Activated CD4-positive, CD25-positive, alpha-beta regulatory T cell treated with anti-CD3 and anti-CD28 coated beads, Interleukin-2, amount 50 U/mL, for 16 hours (primary cell): Measurements from ENCODE around the gene RAP1GDS1.
"Not testable (repeated sequence)": the region's sequence is repeated elsewhere in the genome, so short reads cannot be mapped to it uniquely, and the experiment has no call there.

Source experiments
- DNase-seq: peaks from one replicate; pipeline ENCODE4 v3.0.0-alpha.2; 2020; ENCODE audit warnings: low read depth, low spot score

The RAP1GDS1 gene

GRCh38 chr4:98352396-98352795 lies 91.2 kb downstream of the RAP1GDS1 start:
- no peak for DNase-seq

GRCh38 chr4:98352940-98353339 lies 91.8 kb downstream of the RAP1GDS1 start:
- no peak for DNase-seq

GRCh38 chr4:98358630-98359248 lies 97.6 kb downstream of the RAP1GDS1 start:
- no peak for DNase-seq

- no peak for DNase-seq
These were observed 98.5 kb downstream of the RAP1GDS1 start for GRCh38 chr4:98359646-98360045.

- no peak for DNase-seq
These were observed 102.2 kb downstream of the RAP1GDS1 start for GRCh38 chr4:98363431-98363830.

GRCh38 chr4:98366275-98366674 lies 105.1 kb downstream of the RAP1GDS1 start:
- not testable (repeated sequence) for DNase-seq

- not testable (repeated sequence) for DNase-seq
These were observed 106.8 kb downstream of the RAP1GDS1 start for GRCh38 chr4:98368000-98368399.

GRCh38 chr4:98369322-98369721 lies 108.1 kb downstream of the RAP1GDS1 start:
- DNase-seq = no peak

- DNase-seq = no peak
These were observed 113.5 kb downstream of the RAP1GDS1 start for GRCh38 chr4:98374643-98375042.

- no peak for DNase-seq
These were observed 116.4 kb downstream of the RAP1GDS1 start for GRCh38 chr4:98377559-98377958.

GRCh38 chr4:98381306-98381705 lies 120.1 kb downstream of the RAP1GDS1 start:
- DNase-seq = no peak

GRCh38 chr4:98383431-98384106 lies 122.4 kb downstream of the RAP1GDS1 start:
- DNase-seq = no peak

- no peak for DNase-seq
These were observed 124.6 kb downstream of the RAP1GDS1 start for GRCh38 chr4:98385831-98386230.

- no peak for DNase-seq
These were observed 126.3 kb downstream of the RAP1GDS1 start for GRCh38 chr4:98387345-98388026.

GRCh38 chr4:98394134-98394533 lies 132.9 kb downstream of the RAP1GDS1 start:
- no peak for DNase-seq

- DNase-seq = no peak
These were observed 138.7 kb downstream of the RAP1GDS1 start for GRCh38 chr4:98399915-98400314.

GRCh38 chr4:98406819-98407218 lies 145.6 kb downstream of the RAP1GDS1 start:
- DNase-seq = no peak

- no peak for DNase-seq
These were observed 150.5 kb downstream of the RAP1GDS1 start for GRCh38 chr4:98411731-98412130.

- DNase-seq = no peak
These were observed 155.7 kb downstream of the RAP1GDS1 start for GRCh38 chr4:98416844-98417243.

GRCh38 chr4:98420151-98420550 lies 159.0 kb downstream of the RAP1GDS1 start:
- DNase-seq = not testable (repeated sequence)

GRCh38 chr4:98421111-98421510 lies 159.9 kb downstream of the RAP1GDS1 start:
- no peak for DNase-seq

- no peak for DNase-seq
These were observed 161.8 kb downstream of the RAP1GDS1 start for GRCh38 chr4:98423009-98423408.
